Vagina (tissue), 2 donors: ENCODE data around the gene HEATR5A. TPM values are rescaled to one million over a fixed set of nuclear protein-coding genes. Genes with fewer than 3 reads are reported as not detected.
"Not testable (repeated sequence)": the region's sequence is repeated elsewhere in the genome, so short reads cannot be mapped to it uniquely, and the experiment has no call there.

Experiments used
- DNase-seq, 2 donors: peaks; one replicate each; pipeline ENCODE4 v3.0.0-alpha.2; 2017; ENCODE audit errors: extremely low spot score in 2 of 2
- H3K27ac ChIP-seq: fragments of 200-600 bp; sonication (generic); one replicate; pipeline ENCODE4 v1.5.1; 2019
- H3K27me3 ChIP-seq: fragments of 200-600 bp; sonication (generic); one replicate; pipeline ENCODE4 v1.5.1; 2019
- H3K36me3 ChIP-seq, 2 donors: fragments of 200-600 bp; sonication (generic); one replicate each; pipeline ENCODE4 v1.5.1; 2017 to 2019
- H3K4me1 ChIP-seq: fragments of 200-600 bp; sonication (generic); one replicate; pipeline ENCODE4 v1.5.1; 2019
- H3K4me3 ChIP-seq, 2 donors: fragments of 200-600 bp; sonication (generic); 1 replicate in 1 of 2; 2 replicates in 1 of 2; pipeline ENCODE4 v1.5.1; 2016 to 2019
- H3K9me3 ChIP-seq: fragments of 200-600 bp; sonication (generic); one replicate; pipeline ENCODE4 v1.5.1; 2019
- POLR2A ChIP-seq, 2 donors: fragments of 450-650 bp; IDR thresholded peaks; one replicate each; pipeline ENCODE4 v1.6.1; 2017; ENCODE audit warnings: antibody characterized with exemption in 2 of 2, mild to moderate bottlenecking in 2 of 2, moderate library complexity in 2 of 2
- POLR2AphosphoS5 ChIP-seq, 2 donors: sonication (generic); formaldehyde crosslinking; IDR thresholded peaks; one replicate each; pipeline ENCODE4 v1.9.0; 2017; ENCODE audit warnings: antibody characterized with exemption in 2 of 2, mild to moderate bottlenecking in 2 of 2, low read depth in 1 of 2; ENCODE audit not compliant: insufficient read depth in 1 of 2
- intact Hi-C: fragments of 100-400 bp; cut with DNase I; formaldehyde crosslinking; loops from one replicate; pipeline ENCODE4 v1.15.1; 2023
- small RNA-seq: library from RNA; depleted of rRNA; stranded (forward); fragments of <200 nt; gene quantifications from one replicate; pipeline ENCODE3, GENCODE V24; 2016
- total RNA-seq: library from RNA; depleted of rRNA; stranded (reverse); fragments of >200 nt; gene quantifications from one replicate; pipeline ENCODE4 v1.2.3, GENCODE V29; 2016

HEATR5A gene
- total RNA-seq, 1 donor from 2014 or later, result 16.9 TPM

GRCh38 chr14:31243860-31244259, 176.5 kb downstream of the HEATR5A start:
- no peaks in the 10 kb centered on the region for H3K9me3 ChIP-seq
- H3K4me3 ChIP-seq, result no peak overlapping the region
- H3K27ac ChIP-seq, result peak overlapping the region; percentile 59
- no peaks in the 10 kb centered on the region for H3K36me3 ChIP-seq
- no peaks in the 10 kb centered on the region for H3K27me3 ChIP-seq
- TF ChIP-seq POLR2A (IDR thresholded peaks at IDR 0.05) (no peak), POLR2AphosphoS5 (IDR thresholded peaks at IDR 0.05; ENCODE audit: insufficient read depth in 1 of 2, low read depth in 1 of 2) (peak in 1 of 2 donors; percentile 71)
- DNase-seq, result no peak
- H3K4me1 ChIP-seq, result peaks cover 7% of the 10 kb centered on the region
- intact Hi-C loops, result no loop called here

GRCh38 chr14:31242161-31242940, 178.0 kb downstream of the HEATR5A start:
- not testable (repeated sequence) for DNase-seq

More at GRCh38 chr14:31242161-31242940, 178.0 kb downstream of the HEATR5A start:
- H3K4me3 ChIP-seq, result peak overlapping the region; percentile 10
- H3K4me1 ChIP-seq, intact Hi-C loops, H3K27me3 ChIP-seq, H3K36me3 ChIP-seq, H3K9me3 ChIP-seq: not testable (repeated sequence)
- H3K27ac ChIP-seq, result peak overlapping the region; percentile 38

Small RNA genes lying within 50 kb of the gene (small RNA-seq; reads per million reads assigned to genes)
- gene RF00019, result not detected

Other genes with a start within 250 kb of the HEATR5A start
- 325 TPM for gene HECTD1, start 212.8 kb downstream of the HEATR5A start, total RNA-seq
- gene DTD2, start 37.0 kb upstream of the HEATR5A start, total RNA-seq, result 31.7 TPM
- gene GPR33, start 67.5 kb upstream of the HEATR5A start, total RNA-seq, result not detected
- gene NUBPL, start 140.9 kb upstream of the HEATR5A start, total RNA-seq, result 8.6 TPM